HG03469 (cell line): Measurements from ENCODE around the gene CILP.

Experiments used
- ATAC-seq: cut with Tn5 transposase; IDR thresholded peaks from one replicate; pipeline ENCODE4 v1.9.1; 2021; ENCODE audit warnings: mild to moderate bottlenecking, moderate library complexity, moderate number of reproducible peaks; ENCODE audit not compliant: unreplicated experiment

The CILP gene

GRCh38 chr15:65164139-65164538, 47.1 kb downstream of the CILP start:
- no peak for ATAC-seq

GRCh38 chr15:65163041-65163440, 48.2 kb downstream of the CILP start:
- ATAC-seq: no peak

- ATAC-seq: no peak
Observed at GRCh38 chr15:65156692-65157091, 54.6 kb downstream of the CILP start.

GRCh38 chr15:65154720-65155119, 56.6 kb downstream of the CILP start:
- no peak for ATAC-seq

- ATAC-seq: no peak
Observed at GRCh38 chr15:65147902-65148301, 63.4 kb downstream of the CILP start.

GRCh38 chr15:65146438-65146837, 64.8 kb downstream of the CILP start:
- ATAC-seq: no peak
